Measurements from ENCODE around the gene PAQR4.

Gene PAQR4

DNA sequence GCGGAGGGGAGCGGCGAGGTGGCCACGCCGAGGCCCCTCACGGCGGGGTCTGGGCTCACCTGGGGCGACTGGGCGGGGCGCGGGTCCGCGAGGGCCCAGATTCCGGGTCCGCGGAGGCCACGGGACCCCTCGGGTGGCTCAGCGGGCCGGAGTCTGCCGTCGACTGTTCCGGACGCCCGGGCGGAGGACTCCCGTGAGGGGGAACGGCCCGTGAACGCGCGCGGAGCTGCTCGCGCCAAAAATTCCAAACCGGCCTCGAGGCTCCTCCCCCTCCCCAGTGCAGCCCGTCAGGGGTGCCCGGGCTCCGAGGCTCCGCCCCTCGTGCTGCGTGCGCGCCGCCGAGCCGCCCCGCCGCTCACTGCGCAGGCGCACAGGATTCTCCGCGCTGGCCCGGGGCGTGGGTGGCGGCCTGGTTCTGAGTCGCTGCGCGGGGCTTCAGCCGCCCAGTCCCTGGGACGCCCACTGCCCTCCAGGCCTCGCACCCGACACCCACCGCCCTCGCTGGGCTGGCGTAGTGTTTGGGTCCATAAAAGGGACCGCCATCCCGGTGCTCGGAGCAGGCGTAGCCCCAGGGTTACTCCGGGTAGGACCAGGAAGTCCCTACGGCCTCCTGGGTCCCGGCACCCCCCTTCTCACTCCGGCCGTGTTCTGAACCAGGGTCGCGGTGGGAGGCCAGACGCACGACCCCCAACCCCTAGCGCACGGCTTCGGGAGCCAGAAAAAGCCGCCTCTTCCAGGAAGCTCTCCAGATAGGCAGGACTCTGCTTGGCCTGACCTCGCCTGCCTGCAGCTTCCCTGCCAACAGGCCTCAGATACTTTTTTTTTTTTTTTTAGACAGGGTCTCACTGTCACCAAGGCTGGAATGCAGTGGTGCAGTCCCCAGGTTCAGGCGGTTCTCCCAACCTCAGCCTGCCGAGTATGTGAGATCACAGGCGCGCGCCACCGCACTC lies 11.4 kb downstream of the PAQR4 start, which contains the start of gene PKMYT1 (continued):
- TF ChIP-seq, protein P1, sequence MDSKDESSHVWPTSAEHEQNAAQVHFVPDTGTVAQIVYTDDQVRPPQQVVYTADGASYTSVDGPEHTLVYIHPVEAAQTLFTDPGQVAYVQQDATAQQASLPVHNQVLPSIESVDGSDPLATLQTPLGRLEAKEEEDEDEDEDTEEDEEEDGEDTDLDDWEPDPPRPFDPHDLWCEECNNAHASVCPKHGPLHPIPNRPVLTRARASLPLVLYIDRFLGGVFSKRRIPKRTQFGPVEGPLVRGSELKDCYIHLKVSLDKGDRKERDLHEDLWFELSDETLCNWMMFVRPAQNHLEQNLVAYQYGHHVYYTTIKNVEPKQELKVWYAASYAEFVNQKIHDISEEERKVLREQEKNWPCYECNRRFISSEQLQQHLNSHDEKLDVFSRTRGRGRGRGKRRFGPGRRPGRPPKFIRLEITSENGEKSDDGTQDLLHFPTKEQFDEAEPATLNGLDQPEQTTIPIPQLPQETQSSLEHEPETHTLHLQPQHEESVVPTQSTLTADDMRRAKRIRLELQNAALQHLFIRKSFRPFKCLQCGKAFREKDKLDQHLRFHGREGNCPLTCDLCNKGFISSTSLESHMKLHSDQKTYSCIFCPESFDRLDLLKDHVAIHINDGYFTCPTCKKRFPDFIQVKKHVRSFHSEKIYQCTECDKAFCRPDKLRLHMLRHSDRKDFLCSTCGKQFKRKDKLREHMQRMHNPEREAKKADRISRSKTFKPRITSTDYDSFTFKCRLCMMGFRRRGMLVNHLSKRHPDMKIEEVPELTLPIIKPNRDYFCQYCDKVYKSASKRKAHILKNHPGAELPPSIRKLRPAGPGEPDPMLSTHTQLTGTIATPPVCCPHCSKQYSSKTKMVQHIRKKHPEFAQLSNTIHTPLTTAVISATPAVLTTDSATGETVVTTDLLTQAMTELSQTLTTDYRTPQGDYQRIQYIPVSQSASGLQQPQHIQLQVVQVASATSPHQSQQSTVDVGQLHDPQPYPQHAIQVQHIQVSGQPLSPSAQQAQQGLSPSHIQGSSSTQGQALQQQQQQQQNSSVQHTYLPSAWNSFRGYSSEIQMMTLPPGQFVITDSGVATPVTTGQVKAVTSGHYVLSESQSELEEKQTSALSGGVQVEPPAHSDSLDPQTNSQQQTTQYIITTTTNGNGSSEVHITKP (tag by site-specific recombination; IDR thresholded peaks at IDR 0.05), result peak; percentile 7; the same call in 1 of the 2 replicates
- TF ChIP-seq ZFP37 (tag by site-specific recombination; IDR thresholded peaks at IDR 0.05) (no peak; the same call in 1 of the 2 replicates), ZXDB (tag by site-specific recombination; IDR thresholded peaks at IDR 0.05) (peak; percentile 30), ZBTB10 (tag by site-specific recombination; IDR thresholded peaks at IDR 0.05) (no peak), REPIN1 (tag by site-specific recombination; IDR thresholded peaks at IDR 0.05; ENCODE audit: low read depth) (no peak), ZIC2 (tag by site-specific recombination; IDR thresholded peaks at IDR 0.05) (peak; percentile 27; the same call in 1 of the 2 replicates), ZNF311 (tag by site-specific recombination; IDR thresholded peaks at IDR 0.05; ENCODE audit: borderline replicate concordance) (no peak), ZNF248 (tag by site-specific recombination; IDR thresholded peaks at IDR 0.05) (no peak), ZNF473 (tag by site-specific recombination; IDR thresholded peaks at IDR 0.05) (no peak), GLIS2 (tag by site-specific recombination; IDR thresholded peaks at IDR 0.05) (peak; percentile 60), ZNF585B (tag by site-specific recombination; IDR thresholded peaks at IDR 0.05) (no peak), KLF1 (tag by site-specific recombination; IDR thresholded peaks at IDR 0.05) (peak; percentile 85), ZSCAN5A (tag by site-specific recombination; IDR thresholded peaks at IDR 0.05) (no peak), ZFP3 (tag by site-specific recombination; IDR thresholded peaks at IDR 0.05; ENCODE audit: low read depth) (no peak), ZNF521 (tag by site-specific recombination; IDR thresholded peaks at IDR 0.05) (no peak), ZNF514 (tag by site-specific recombination; IDR thresholded peaks at IDR 0.05) (no peak), ZNF549 (tag by site-specific recombination; IDR thresholded peaks at IDR 0.05) (no peak), ZNF777 (tag by site-specific recombination; IDR thresholded peaks at IDR 0.05; ENCODE audit: borderline replicate concordance) (no peak), ZNF175 (tag by site-specific recombination; IDR thresholded peaks at IDR 0.05) (no peak), ZBTB8A (tag by site-specific recombination; IDR thresholded peaks at IDR 0.05) (peak; percentile 93), ZNF221 (tag by site-specific recombination; IDR thresholded peaks at IDR 0.05; ENCODE audit: borderline replicate concordance) (no peak; the same call in 1 of the 2 replicates)
- TF ChIP-seq, protein P2, sequence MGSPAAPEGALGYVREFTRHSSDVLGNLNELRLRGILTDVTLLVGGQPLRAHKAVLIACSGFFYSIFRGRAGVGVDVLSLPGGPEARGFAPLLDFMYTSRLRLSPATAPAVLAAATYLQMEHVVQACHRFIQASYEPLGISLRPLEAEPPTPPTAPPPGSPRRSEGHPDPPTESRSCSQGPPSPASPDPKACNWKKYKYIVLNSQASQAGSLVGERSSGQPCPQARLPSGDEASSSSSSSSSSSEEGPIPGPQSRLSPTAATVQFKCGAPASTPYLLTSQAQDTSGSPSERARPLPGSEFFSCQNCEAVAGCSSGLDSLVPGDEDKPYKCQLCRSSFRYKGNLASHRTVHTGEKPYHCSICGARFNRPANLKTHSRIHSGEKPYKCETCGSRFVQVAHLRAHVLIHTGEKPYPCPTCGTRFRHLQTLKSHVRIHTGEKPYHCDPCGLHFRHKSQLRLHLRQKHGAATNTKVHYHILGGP (tag by site-specific recombination; IDR thresholded peaks at IDR 0.05), result no peak

All from HEK293 (cell line).